ENCODE results near the gene PCDHGC5. TPM values are rescaled to one million over a fixed set of nuclear protein-coding genes. Genes with fewer than 3 reads are reported as not detected.

Gene PCDHGC5
- total and polyA plus RNA-seq, 2 donors (not counting 1 experiment from before 2014, with no cell fraction given), result 0.10 to 0.67 TPM

GRCh38 chr5:141521244-141521781 lies 32.4 kb downstream of the PCDHGC5 start:
- Mint-ChIP-seq H3K4me1 (peaks cover 19% of the 10 kb centered on the region), H3K27me3 (no peaks in the 10 kb centered on the region)

More at GRCh38 chr5:141521244-141521781, 32.4 kb downstream of the PCDHGC5 start:
- H3K27ac Mint-ChIP-seq, result no peak overlapping the region
- H3K27me3 ChIP-seq (replicated peaks in 1 of 4; ENCODE audit: control extremely low read depth in 1 of 4, control insufficient read depth in 3 of 4, insufficient read depth in 4 of 4, low read length in 3 of 4), result no peaks in the 10 kb centered on the region
- H3K9me3 ChIP-seq (ENCODE audit: control extremely low read depth in 1 of 3, control insufficient read depth in 2 of 3, insufficient read depth in 1 of 3, low read length in 2 of 3), result no peaks in the 10 kb centered on the region
- H3K9me3 Mint-ChIP-seq (ENCODE audit: insufficient read depth), result no peaks in the 10 kb centered on the region
- ATAC-seq (ENCODE audit: low read depth), result no peak
- TF ChIP-seq EZH2 (IDR thresholded peaks at IDR 0.05; ENCODE audit: borderline replicate concordance, insufficient read depth, low read depth, low read length, poor library complexity, severe bottlenecking) (no peak), CTCF (IDR thresholded peaks at IDR 0.05) (no peak)
- no peak for DNase-seq
- WGBS (ENCODE audit: insufficient coverage), result 100% methylated on average over 1 of the region's 2 CpGs
- intact Hi-C loops (cut with micrococcal nuclease), result no loop called here
- ChIA-PET POLR2A (no interaction called here), CTCF (interaction anchor here (0.8 to 11.5 kb wide), 10 partner anchors 10 to 202 kb away, joined by 3 to 176 read pairs (median 14); partner anchors contain the start of genes PCDHGA11, PCDHGA12, PCDHGB7 and PCDHGC3)
- H3K4me1 ChIP-seq (ENCODE audit: control insufficient read depth in 2 of 2, insufficient read depth in 2 of 2, low read length in 2 of 2), result peaks cover 9 to 10% of the 10 kb centered on the region in 2 donors
- peaks cover 8 to 88% of the 10 kb centered on the region in 2 experiments for H3K36me3 ChIP-seq (replicated peaks in 1 of 2; ENCODE audit: control extremely low read depth in 1 of 2, control insufficient read depth in 1 of 2, extremely low read depth in 1 of 2, insufficient read depth in 2 of 2, low read length in 1 of 2)
- no peak overlapping the region for H3K4me3 ChIP-seq (ENCODE audit: control extremely low read depth in 1 of 5, extremely low read depth in 1 of 5, insufficient read depth in 1 of 5, low read depth in 2 of 5, low read length in 4 of 5)
- no peak overlapping the region for H3K9ac ChIP-seq (ENCODE audit: low read length)
- no peak overlapping the region for H3K4me2 ChIP-seq (replicated peaks; ENCODE audit: low read depth, low read length, poor library complexity, severe bottlenecking)
- peaks cover 13% of the 10 kb centered on the region for H4K20me1 ChIP-seq (ENCODE audit: control insufficient read depth, insufficient read depth, low read length, poor library complexity, severe bottlenecking)
- H3K27ac ChIP-seq (ENCODE audit: low read length in 2 of 2), result no peak overlapping the region
- H2AFZ ChIP-seq (ENCODE audit: insufficient read depth, low read depth, low read length, poor library complexity, severe bottlenecking), result no peak overlapping the region
- H3K79me2 ChIP-seq (ENCODE audit: control insufficient read depth, insufficient read depth, low read length), result no peaks in the 10 kb centered on the region
- no peak overlapping the region for H3K4me3 Mint-ChIP-seq
